Activated naive CD4-positive, alpha-beta T cell treated with anti-CD3 and anti-CD28 coated beads, Interleukin-2, amount 50 U/mL, for 72 hours (primary cell): Measurements from ENCODE around the gene SLC45A1. TPM values are rescaled to one million over a fixed set of nuclear protein-coding genes. Genes with fewer than 3 reads are reported as not detected.
"Not testable (repeated sequence)": the region's sequence is repeated elsewhere in the genome, so short reads cannot be mapped to it uniquely, and the experiment has no call there.

Experiments used
- ATAC-seq, 2 donors: fragments of 150-1000 bp; cut with Tn5 transposase; 2 replicates each; pipeline ENCODE4 v1.10.0; 2021; ENCODE audit warnings: mild to moderate bottlenecking in 2 of 2, moderate library complexity in 2 of 2
- DNase-seq, 2 donors: peaks; one replicate each; pipeline ENCODE4 v3.0.0; 2021 to 2022; ENCODE audit warnings: low spot score in 2 of 2
- H3K27ac Mint-ChIP-seq, 2 donors: one replicate each; pipeline ENCODE4 v1.8.0; 2022; ENCODE audit warnings: mild to moderate bottlenecking in 2 of 2, mixed read lengths in 2 of 2
- H3K36me3 Mint-ChIP-seq, 2 donors: one replicate each; pipeline ENCODE4 v1.8.0; 2022; ENCODE audit warnings: mixed read lengths in 2 of 2
- H3K9me3 Mint-ChIP-seq, 2 donors: one replicate each; pipeline ENCODE4 v1.8.0; 2022; ENCODE audit warnings: mixed read lengths in 2 of 2
- total RNA-seq, 2 donors: library from RNA; stranded (reverse); gene quantifications; one replicate each; pipeline ENCODE4 v1.2.3, GENCODE V29; 2022

Gene SLC45A1
- under 1 TPM; 0.20 to 0.43 TPM for total RNA-seq

DNA sequence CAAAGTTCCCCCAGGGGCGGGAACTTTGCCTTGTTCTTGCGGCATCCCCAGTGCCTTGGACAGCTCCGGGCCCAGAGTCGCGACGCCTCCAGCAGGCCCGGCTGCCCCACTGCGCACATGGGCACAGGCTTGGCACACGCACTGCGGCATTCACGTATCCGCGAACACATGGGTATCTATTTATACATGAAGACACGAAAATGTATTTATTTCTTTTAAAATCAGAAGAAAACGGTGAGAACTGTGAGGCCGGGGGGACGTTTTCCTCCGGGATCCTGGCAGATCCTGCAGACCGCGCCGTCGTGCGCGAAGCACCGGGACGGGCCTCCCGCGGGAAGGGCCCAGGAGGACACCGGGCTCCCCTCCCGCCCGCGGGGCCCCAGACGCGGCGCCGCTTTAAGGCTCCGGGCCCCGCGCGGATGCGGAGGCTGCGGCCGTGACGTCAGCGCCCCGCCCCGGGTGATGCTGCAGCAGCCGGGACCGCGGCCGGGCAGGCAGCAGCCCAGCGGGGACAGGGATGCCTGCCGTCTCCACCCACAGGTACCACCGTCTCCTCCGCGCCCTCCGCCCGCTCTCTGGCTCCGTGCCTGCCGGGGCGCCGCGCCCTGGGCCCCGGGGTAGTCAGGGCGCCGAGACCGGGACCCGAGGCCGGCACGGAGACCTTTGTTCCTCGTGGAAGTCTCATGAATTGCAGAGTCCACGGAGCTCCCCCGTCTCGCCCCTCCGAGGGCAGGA lies at the start of gene SLC45A1:
Gene SLC45A1 (plus strand): TSS at position 468 of the 735 bp plus-strand sequence. CDS start 6,216 bp downstream, outside the sequence.
- Mint-ChIP-seq H3K36me3 (no peaks in the 10 kb centered on the region), H3K9me3 (peaks cover 0 to 5% of the 10 kb centered on the region in 2 donors), H3K27ac (no peak within 1 kb of the TSS)
- DNase-seq: peak; percentile 78 to 85
- peak; percentile 94 to 99 for ATAC-seq

DNA sequence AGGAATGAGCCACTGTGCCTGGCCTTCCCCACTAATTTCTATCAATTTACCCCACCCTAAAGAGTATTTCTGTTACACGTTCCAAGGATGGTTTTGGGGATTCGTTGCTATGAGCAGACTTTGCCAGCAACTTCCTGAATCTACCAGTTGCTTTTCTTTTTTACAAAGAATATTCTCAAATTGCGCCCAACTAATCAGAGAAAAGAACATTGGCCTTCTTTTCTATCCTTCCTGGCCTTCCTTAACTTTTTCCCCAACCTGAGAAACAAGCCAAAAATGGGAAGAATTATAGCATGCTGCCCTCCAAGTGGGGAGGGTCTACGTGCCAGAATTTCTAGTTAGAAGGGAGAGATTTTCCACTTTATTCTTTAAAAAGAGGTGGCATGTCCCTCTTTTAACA lies 44.9 kb upstream of the SLC45A1 start:
- Mint-ChIP-seq H3K27ac (no peak overlapping the region), H3K36me3 (no peaks in the 10 kb centered on the region), H3K9me3 (peaks cover 0 to 5% of the 10 kb centered on the region in 2 donors)
- DNase-seq (no peak), ATAC-seq (no peak)

- Mint-ChIP-seq H3K36me3 (no peaks in the 10 kb centered on the region), H3K9me3 (peaks cover 0 to 5% of the 10 kb centered on the region in 2 donors), H3K27ac (no peak overlapping the region)
- ATAC-seq (no peak), DNase-seq (no peak)
Measured at GRCh38 chr1:8274352-8274751, 43.6 kb upstream of the SLC45A1 start.

GRCh38 chr1:8276173-8276914 lies 41.6 kb upstream of the SLC45A1 start:
- peak in 1 of 2 donors; percentile 8 for DNase-seq

DNA sequence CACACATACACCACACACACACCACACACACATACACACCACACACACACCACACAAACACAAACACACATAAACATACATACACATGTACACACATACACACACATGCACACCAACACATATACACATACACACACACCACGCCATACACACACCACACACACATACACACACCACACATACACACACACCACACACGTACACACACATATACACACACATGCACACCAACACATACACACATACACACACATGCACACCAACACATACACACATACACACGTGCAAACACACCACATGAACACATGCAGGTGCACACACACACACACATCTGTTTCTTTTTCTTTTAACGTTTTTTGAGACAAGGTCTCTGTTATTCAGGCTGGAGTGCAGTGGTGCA lies 41.0 kb upstream of the SLC45A1 start:
- DNase-seq (no peak), ATAC-seq (no peak)
- peaks cover 0 to 10% of the 10 kb centered on the region in 2 donors for H3K9me3 Mint-ChIP-seq

More at GRCh38 chr1:8276173-8276914, 41.6 kb upstream of the SLC45A1 start:
- no peak for ATAC-seq
- H3K36me3 Mint-ChIP-seq: no peaks in the 10 kb centered on the region
- H3K9me3 Mint-ChIP-seq: peaks cover 0 to 10% of the 10 kb centered on the region in 2 donors
- H3K27ac Mint-ChIP-seq: no peak overlapping the region

GRCh38 chr1:8278677-8279076 lies 39.2 kb upstream of the SLC45A1 start:
- not testable (repeated sequence) for ATAC-seq, H3K36me3 Mint-ChIP-seq, H3K27ac Mint-ChIP-seq, DNase-seq, H3K9me3 Mint-ChIP-seq

More for the DNA sequence above, 41.0 kb upstream of the SLC45A1 start:
- H3K27ac Mint-ChIP-seq: no peak overlapping the region
- H3K36me3 Mint-ChIP-seq: no peaks in the 10 kb centered on the region

DNA sequence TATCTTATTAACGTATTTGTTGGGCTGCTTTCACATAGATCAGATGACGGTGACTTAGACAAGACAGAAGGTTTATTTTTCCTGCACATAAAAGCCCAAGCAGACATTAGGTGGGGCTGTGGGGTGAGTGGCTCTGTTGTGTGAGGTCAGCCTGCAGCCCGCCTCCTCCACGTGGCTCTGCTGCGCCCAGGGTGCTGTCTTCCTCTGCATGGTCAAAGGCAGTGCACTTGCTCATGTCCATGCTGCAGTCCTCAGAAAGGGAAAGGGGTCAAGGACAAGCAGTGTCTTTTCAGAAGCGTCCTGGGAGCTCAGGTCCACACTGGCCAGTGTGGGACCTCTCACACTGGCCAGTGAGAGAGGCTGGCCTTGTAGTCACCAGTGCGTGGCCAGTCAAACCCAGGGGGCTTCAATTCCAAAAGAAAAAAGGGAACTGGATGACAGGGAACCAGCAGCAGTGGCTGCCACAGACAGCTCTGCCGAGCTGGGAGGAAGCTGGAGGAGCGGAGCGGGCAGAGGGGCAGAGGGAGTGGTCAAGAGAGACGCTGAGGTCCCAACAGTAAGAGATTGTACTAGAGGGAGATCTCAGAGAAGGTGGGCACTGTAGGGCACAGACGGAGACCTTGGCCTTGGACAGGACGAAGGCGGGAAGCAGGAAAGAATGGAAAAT lies 35.9 kb upstream of the SLC45A1 start:
- Mint-ChIP-seq H3K27ac (peak overlapping the region in 1 of 2 donors; percentile 56), H3K9me3 (peaks cover 0 to 7% of the 10 kb centered on the region in 2 donors), H3K36me3 (no peaks in the 10 kb centered on the region)
- no peak for DNase-seq
- ATAC-seq: no peak

GRCh38 chr1:8283058-8283884 lies 34.6 kb upstream of the SLC45A1 start:
- no peaks in the 10 kb centered on the region for H3K36me3 Mint-ChIP-seq
- peak in 1 of 2 donors; percentile 41 for DNase-seq
- peak; percentile 66 to 97 for ATAC-seq
- peaks cover 0 to 4% of the 10 kb centered on the region in 2 donors for H3K9me3 Mint-ChIP-seq
- peak overlapping the region in 1 of 2 donors; percentile 85 for H3K27ac Mint-ChIP-seq

GRCh38 chr1:8284127-8284526 lies 33.8 kb upstream of the SLC45A1 start:
- no peaks in the 10 kb centered on the region for H3K36me3 Mint-ChIP-seq
- ATAC-seq (no peak), DNase-seq (no peak)
- no peak overlapping the region for H3K27ac Mint-ChIP-seq
- H3K9me3 Mint-ChIP-seq: peaks cover 0 to 4% of the 10 kb centered on the region in 2 donors

- DNase-seq: no peak
- H3K9me3 Mint-ChIP-seq: peaks cover 0 to 4% of the 10 kb centered on the region in 2 donors
- no peaks in the 10 kb centered on the region for H3K36me3 Mint-ChIP-seq
- no peak for ATAC-seq
- no peak overlapping the region for H3K27ac Mint-ChIP-seq
Measured at GRCh38 chr1:8285103-8285502, 32.8 kb upstream of the SLC45A1 start.

DNA sequence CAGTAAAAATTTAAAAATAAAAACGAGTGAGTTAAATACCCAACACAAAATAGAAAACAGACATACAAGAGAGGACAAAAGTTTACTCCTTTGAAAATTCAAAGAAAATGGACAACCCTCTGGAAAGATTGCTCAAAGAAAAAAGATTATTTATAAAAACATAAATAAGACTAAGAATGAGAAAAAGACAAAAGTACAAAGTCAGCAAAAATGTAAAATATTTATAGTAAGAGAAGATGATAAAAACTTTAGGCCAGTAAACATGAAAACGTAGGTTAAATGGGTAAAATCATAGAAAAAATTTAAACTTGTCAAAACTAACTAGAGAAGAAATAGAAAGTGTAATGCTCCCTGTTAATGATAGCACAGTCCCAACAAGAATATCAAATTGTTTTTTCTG lies 31.9 kb upstream of the SLC45A1 start:
- Mint-ChIP-seq H3K36me3 (no peaks in the 10 kb centered on the region), H3K27ac (no peak overlapping the region), H3K9me3 (peaks cover 0 to 2% of the 10 kb centered on the region in 2 donors)
- DNase-seq (no peak), ATAC-seq (no peak)

DNA sequence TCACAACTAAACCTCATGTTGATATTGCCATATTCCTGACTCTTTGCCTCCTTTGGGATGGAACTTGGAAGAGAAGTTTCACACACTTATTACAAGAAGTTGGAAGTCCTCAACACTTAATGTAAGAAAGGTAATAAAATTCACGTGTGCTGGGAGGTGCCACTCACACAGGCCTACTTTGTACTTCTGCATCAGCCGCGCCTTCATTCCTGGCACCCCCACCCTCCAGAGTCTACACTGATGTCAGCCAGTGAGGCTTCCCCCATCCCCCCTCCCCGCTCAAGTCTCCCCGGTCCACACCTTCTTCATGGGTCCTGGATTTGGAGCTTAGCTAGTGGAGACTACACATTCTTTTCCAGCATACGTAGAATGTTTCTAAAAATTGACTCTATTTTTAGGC lies 24.8 kb upstream of the SLC45A1 start:
- DNase-seq: no peak
- no peak overlapping the region for H3K27ac Mint-ChIP-seq
- no peaks in the 10 kb centered on the region for H3K9me3 Mint-ChIP-seq
- ATAC-seq: no peak
- H3K36me3 Mint-ChIP-seq: no peaks in the 10 kb centered on the region

DNA sequence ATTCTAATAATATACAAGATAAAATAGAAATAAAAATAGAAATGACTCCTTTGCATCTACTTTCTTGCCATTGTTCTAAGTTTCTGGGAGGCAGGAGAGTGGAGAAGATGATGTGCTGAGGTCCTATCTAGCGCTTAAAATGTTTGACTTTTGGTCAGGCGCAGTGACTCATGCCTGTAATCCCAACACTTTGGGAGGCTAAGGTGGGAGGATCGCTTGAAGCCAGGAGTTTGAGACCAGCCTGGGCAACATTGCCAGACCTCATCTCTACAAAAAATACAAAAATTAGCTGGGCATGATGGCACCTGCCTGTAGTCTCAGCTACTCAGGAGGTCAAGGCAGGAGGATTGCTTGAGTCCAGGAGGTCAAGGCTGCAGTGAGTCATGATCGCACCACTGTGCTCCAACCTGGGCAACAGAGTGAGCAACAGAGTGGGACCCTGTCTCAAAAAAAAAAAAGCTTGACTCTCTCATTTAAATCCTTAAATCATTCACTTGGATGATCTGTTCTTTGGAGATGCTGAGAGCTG lies 24.2 kb upstream of the SLC45A1 start:
- no peaks in the 10 kb centered on the region for H3K9me3 Mint-ChIP-seq
- ATAC-seq (no peak), DNase-seq (no peak)
- H3K27ac Mint-ChIP-seq: no peak overlapping the region
- H3K36me3 Mint-ChIP-seq: no peaks in the 10 kb centered on the region

DNA sequence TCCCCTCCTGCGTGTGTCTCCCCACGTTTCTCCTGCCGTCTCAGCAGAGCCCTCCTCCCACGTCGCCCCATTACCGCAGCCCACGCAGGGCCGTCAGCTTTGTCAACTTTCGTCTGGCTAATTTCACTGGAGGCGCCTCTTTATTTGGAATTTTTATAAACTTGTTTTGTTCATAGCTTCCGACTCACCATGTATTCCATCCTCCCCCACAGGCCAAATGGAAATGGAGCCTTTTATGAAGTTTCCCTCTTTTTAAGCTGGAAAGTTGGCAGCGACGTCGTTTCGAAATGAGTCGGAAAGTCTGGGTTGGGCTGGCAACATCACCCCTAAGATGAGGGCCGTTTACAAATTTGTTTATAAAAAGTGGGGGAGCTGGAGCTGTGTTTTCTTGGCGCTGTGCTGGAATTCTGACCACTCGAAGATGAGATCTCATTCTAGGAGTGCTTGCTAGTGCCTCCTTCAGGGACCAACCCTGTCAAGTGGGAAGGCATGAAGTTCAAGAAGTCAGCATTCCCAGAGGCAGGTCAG lies 23.7 kb upstream of the SLC45A1 start:
- H3K27ac Mint-ChIP-seq: no peak overlapping the region
- no peaks in the 10 kb centered on the region for H3K36me3 Mint-ChIP-seq
- no peak for DNase-seq
- no peak for ATAC-seq
- H3K9me3 Mint-ChIP-seq: no peaks in the 10 kb centered on the region

- H3K36me3 Mint-ChIP-seq: no peaks in the 10 kb centered on the region
- no peak overlapping the region for H3K27ac Mint-ChIP-seq
- DNase-seq (no peak), ATAC-seq (no peak)
- no peaks in the 10 kb centered on the region for H3K9me3 Mint-ChIP-seq
Measured at GRCh38 chr1:8297245-8297644, 20.7 kb upstream of the SLC45A1 start.

GRCh38 chr1:8299963-8300362 lies 18.0 kb upstream of the SLC45A1 start:
- ATAC-seq (no peak), DNase-seq (no peak)
- Mint-ChIP-seq H3K27ac (no peak overlapping the region), H3K9me3 (no peaks in the 10 kb centered on the region), H3K36me3 (no peaks in the 10 kb centered on the region)
